Caco-2 (cell line): ENCODE results near the gene NUP160. TPM values are rescaled to one million over a fixed set of nuclear protein-coding genes. Genes with fewer than 3 reads are reported as not detected.

Experiments used
- BruUV-seq: library from RNA; stranded (reverse); fragments of 400-500 nt; replicated peaks from 2 replicates; lab custom pipeline; 2021; lab: Mats Ljungman, UMichigan
- CTCF ChIA-PET: fragments of 300-600 bp; sonication (Branson Sonifier 250); formaldehyde crosslinking; loops from one replicate; lab custom pipeline; 2022; ENCODE audit warnings: antibody characterized with exemption; lab: Charles Lee
- POLR2A ChIA-PET: fragments of 300-600 bp; sonication (Branson Sonifier 250); formaldehyde crosslinking; loops from one replicate; lab custom pipeline; 2022; ENCODE audit warnings: antibody characterized with exemption; lab: Charles Lee
- DNase-seq, 2 experiments: peaks; one replicate each; pipeline versions ENCODE4 v3.0.0 to v3.0.0-alpha.2; 2020 to 2022
- H3K27me3 ChIP-seq: replicated peaks from 2 replicates; pipeline ENCODE4 v1.6.0; 2011; ENCODE audit warnings: low read length; ENCODE audit not compliant: control insufficient read depth, insufficient read depth
- H3K36me3 ChIP-seq: 2 replicates; pipeline ENCODE4 v1.5.1; 2011; ENCODE audit warnings: low read length; ENCODE audit not compliant: control insufficient read depth, insufficient read depth
- H3K4me1 ChIP-seq: fragments of 250-450 bp; sonication (Bioruptor Pico); 2 replicates; pipeline ENCODE4 v1.5.1; 2020; ENCODE audit warnings: mild to moderate bottlenecking
- H3K4me3 ChIP-seq: 2 replicates; pipeline ENCODE4 v1.5.1; 2011; ENCODE audit warnings: low read depth, mild to moderate bottlenecking, control low read depth, low read length
- H3K9me3 ChIP-seq: fragments of 250-450 bp; sonication (Bioruptor Pico); 2 replicates; pipeline ENCODE4 v1.5.1; 2020; ENCODE audit warnings: mild to moderate bottlenecking, moderate library complexity
- H3K27ac Mint-ChIP-seq: one replicate; pipeline ENCODE4 v1.8.0; 2022; ENCODE audit warnings: mixed read lengths; ENCODE audit not compliant: unreplicated experiment
- H3K27me3 Mint-ChIP-seq: one replicate; pipeline ENCODE4 v1.8.0; 2022; ENCODE audit warnings: mixed read lengths; ENCODE audit not compliant: insufficient read depth, unreplicated experiment
- H3K36me3 Mint-ChIP-seq: one replicate; pipeline ENCODE4 v1.8.0; 2022; ENCODE audit warnings: mild to moderate bottlenecking, mixed read lengths; ENCODE audit not compliant: insufficient read depth, unreplicated experiment
- H3K4me1 Mint-ChIP-seq: one replicate; pipeline ENCODE4 v1.8.0; 2022; ENCODE audit warnings: low read depth, mixed read lengths; ENCODE audit not compliant: unreplicated experiment
- H3K4me3 Mint-ChIP-seq: one replicate; pipeline ENCODE4 v1.8.0; 2022; ENCODE audit warnings: mild to moderate bottlenecking, moderate library complexity, mixed read lengths; ENCODE audit not compliant: unreplicated experiment
- H3K9me3 Mint-ChIP-seq: one replicate; pipeline ENCODE4 v1.8.0; 2022; ENCODE audit warnings: mixed read lengths; ENCODE audit not compliant: unreplicated experiment
- CTCF ChIP-seq, 2 experiments: fragments of 200-600 bp in 1 of 2; IDR thresholded peaks; 1 replicate in 1 of 2; 2 replicates in 1 of 2; pipeline versions ENCODE4 v1.5.1 to v1.8.0; 2011 to 2022; ENCODE audit warnings: antibody characterized with exemption in 1 of 2, control low read depth in 1 of 2, inconsistent platforms in 1 of 2, low read depth in 1 of 2, low read length in 1 of 2, mild to moderate bottlenecking in 1 of 2, moderate library complexity in 1 of 2; ENCODE audit not compliant: insufficient read depth in 1 of 2, severe bottlenecking in 1 of 2, unreplicated experiment in 1 of 2
- intact Hi-C: fragments of 100-400 bp; cut with micrococcal nuclease; formaldehyde crosslinking; loops from one replicate; pipeline ENCODE4 v1.10.0; 2022; ENCODE audit not compliant: unreplicated experiment
- total RNA-seq: library from RNA; stranded (reverse); gene quantifications from 2 replicates; pipeline ENCODE4 v1.2.3, GENCODE V29; 2022

The NUP160 gene
- total RNA-seq, 1 experiment from 2014 or later: 72.9 TPM

DNA sequence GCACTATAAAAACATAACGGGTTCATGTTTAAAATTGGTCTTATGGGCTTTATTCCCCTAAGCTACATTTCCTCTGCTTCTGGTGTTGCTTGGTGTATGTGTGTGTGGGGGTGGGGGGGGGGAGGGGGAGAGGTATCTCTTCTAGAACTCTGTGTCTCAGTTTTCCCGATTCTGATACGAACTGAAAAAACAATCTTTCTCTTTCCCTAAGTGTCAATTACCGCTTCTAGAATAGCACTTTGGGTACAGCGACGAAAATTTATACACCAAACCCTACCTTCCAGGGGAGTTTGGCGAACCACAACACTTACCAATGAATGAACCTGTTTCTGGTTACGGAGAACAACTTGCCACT lies 636 bp downstream of the NUP160 start:
- BruUV-seq: no TSS peak
- POLR2A ChIA-PET: interaction anchor here (0.6 to 1.1 kb wide), 5 partner anchors 21 to 80 kb away, joined by 3 to 4 read pairs (median 3); no protein-coding TSS in a partner anchor

GRCh38 chr11:47846998-47847397 lies 1.2 kb downstream of the NUP160 start:
- DNase-seq: peak in 1 of 2 experiments; percentile 20
- Histone ChIP-seq H3K36me3 (peaks cover 3% of the 10 kb centered on the region), H3K4me3 (peak overlapping the region; percentile 96), H3K27me3 (no peaks in the 10 kb centered on the region), H3K4me1 (peaks cover 11% of the 10 kb centered on the region), H3K9me3 (no peaks in the 10 kb centered on the region)
- ChIA-PET POLR2A (interaction anchor here (0.6 kb wide), 1 partner anchor 22 kb away, joined by 3 read pairs; no protein-coding TSS in a partner anchor), CTCF (no interaction called here)
- Mint-ChIP-seq H3K9me3 (no peaks in the 10 kb centered on the region), H3K27me3 (no peaks in the 10 kb centered on the region), H3K4me3 (peak overlapping the region; percentile 90), H3K4me1 (peaks cover 12% of the 10 kb centered on the region), H3K36me3 (peaks cover 40% of the 10 kb centered on the region), H3K27ac (peak overlapping the region; percentile 98)
- intact Hi-C loops: no loop called here
- TSS peak; percentile 58 for BruUV-seq
- TF ChIP-seq CTCF (IDR thresholded peaks at IDR 0.05; ENCODE audit: insufficient read depth in 1 of 2, low read depth in 1 of 2, low read length in 1 of 2, severe bottlenecking in 1 of 2, unreplicated experiment in 1 of 2): no peak

More for the DNA sequence above, 636 bp downstream of the NUP160 start:
- Mint-ChIP-seq H3K36me3 (peaks cover 40% of the 10 kb centered on the region), H3K4me1 (peaks cover 12% of the 10 kb centered on the region), H3K9me3 (no peaks in the 10 kb centered on the region), H3K27me3 (no peaks in the 10 kb centered on the region), H3K27ac (peak overlapping the region; percentile 98), H3K4me3 (peak overlapping the region; percentile 90)
- peaks cover 3% of the 10 kb centered on the region for H3K36me3 ChIP-seq
- CTCF ChIA-PET: no interaction called here
- intact Hi-C loops: no loop called here
- no peaks in the 10 kb centered on the region for H3K27me3 ChIP-seq
- H3K9me3 ChIP-seq: no peaks in the 10 kb centered on the region
- H3K4me1 ChIP-seq: peaks cover 11% of the 10 kb centered on the region
- no peak for TF ChIP-seq CTCF (IDR thresholded peaks at IDR 0.05; ENCODE audit: insufficient read depth in 1 of 2, low read depth in 1 of 2, low read length in 1 of 2, severe bottlenecking in 1 of 2, unreplicated experiment in 1 of 2)
- DNase-seq: no peak
- H3K4me3 ChIP-seq: peak overlapping the region; percentile 96

- peaks cover 5% of the 10 kb centered on the region for H3K36me3 ChIP-seq
- H3K27me3 ChIP-seq: no peaks in the 10 kb centered on the region
- Mint-ChIP-seq H3K27me3 (no peaks in the 10 kb centered on the region), H3K36me3 (peaks cover 38% of the 10 kb centered on the region), H3K4me1 (peaks cover 6% of the 10 kb centered on the region), H3K4me3 (no peak overlapping the region), H3K9me3 (no peaks in the 10 kb centered on the region), H3K27ac (no peak overlapping the region)
- DNase-seq: no peak
- BruUV-seq: no TSS peak
- no peak for TF ChIP-seq CTCF (IDR thresholded peaks at IDR 0.05; ENCODE audit: insufficient read depth in 1 of 2, low read depth in 1 of 2, low read length in 1 of 2, severe bottlenecking in 1 of 2, unreplicated experiment in 1 of 2)
- POLR2A ChIA-PET: no interaction called here
- intact Hi-C loops: no loop called here
- no peak overlapping the region for H3K4me3 ChIP-seq
- CTCF ChIA-PET: no interaction called here
- H3K9me3 ChIP-seq: no peaks in the 10 kb centered on the region
- peaks cover 11% of the 10 kb centered on the region for H3K4me1 ChIP-seq
These were observed 4.6 kb downstream of the NUP160 start for GRCh38 chr11:47843361-47844055.
